ENCODE data around the gene SGSH.
"Not testable (repeated sequence)": the region's sequence is repeated elsewhere in the genome, so short reads cannot be mapped to it uniquely, and the experiment has no call there.

Gene SGSH

DNA sequence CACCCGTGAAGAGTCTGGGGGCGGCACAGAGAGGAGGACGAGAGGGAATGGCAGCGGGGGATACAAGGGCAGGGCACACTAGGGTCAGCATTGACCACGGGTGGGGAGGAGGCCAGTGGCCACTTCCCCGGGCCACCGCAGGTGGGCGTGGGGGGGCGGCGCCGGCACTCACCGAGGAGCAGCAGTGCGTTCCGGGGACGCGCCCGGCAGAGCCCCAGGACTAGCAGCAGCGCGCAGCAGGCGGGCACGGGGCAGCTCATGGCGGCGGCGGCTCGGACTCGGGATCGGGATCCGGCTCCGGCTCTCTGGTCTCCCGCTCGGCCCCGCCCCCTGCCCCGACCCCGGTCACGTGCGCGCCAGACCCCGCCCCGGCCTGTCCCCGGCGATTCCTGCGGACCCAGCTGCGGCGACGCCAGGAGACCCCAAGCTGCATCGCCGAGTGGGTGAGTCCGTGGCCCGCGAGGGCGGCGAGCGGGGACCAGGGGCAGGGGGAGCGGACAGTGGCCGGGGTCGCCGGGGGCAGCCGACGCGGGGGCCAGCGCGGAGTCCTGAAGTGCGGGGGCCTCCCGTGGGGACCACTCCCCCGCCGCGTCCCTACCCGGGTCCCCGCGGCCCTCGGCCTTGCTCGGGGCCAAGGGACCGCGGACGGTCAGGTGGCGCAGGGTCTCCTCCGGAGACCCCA is at the start of gene SGSH, which contains the start of gene SLC26A11:
Gene SGSH (minus strand): TSS at position 280 of the 682 bp plus-strand sequence. CDS start 20 bp downstream, at position 260.
Gene SLC26A11 (plus strand): TSS at position 374 of the 682 bp plus-strand sequence. CDS start 1,134 bp downstream, outside the sequence.
- peak; percentile 37 for DNase-seq

DNA sequence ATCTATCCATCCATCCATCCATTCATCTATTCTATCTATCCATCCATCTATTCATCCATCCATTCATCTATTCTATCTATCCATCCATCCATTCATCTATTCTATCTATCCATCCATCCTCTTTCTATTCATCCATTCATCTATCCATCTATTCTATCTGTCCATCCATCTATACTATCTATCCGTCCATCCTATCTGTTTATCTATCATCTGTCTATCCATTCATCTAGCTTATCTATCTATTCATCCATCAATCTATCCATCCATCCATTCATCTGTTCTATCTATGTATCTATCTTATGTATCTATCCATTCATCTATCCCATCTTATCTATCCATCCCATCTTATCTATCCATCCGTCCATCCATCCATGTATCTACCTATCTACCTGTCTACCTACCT is 49.3 kb upstream of the SGSH start:
- DNase-seq, result no peak

DNA sequence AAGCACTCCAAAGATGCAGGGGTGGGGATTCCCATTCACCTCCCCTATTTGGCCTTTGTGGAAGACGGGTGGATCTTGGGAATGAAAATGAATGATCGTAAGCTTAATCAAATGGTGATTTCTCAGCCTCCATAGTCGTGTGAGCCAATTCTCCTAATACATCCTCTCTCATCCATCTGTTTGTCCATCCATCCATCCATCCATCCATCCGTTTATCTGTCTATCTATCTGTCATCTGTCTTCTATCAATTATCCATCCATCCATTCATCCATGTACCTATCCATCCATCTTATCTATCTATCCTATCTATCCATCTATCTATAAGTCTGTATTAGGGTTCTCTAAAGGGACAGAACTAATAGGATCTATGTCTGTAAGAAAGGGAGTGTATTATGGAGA is 48.3 kb upstream of the SGSH start:
- DNase-seq, result no peak

GRCh38 chr17:80267391-80267790 is 47.3 kb upstream of the SGSH start:
- DNase-seq, result no peak

GRCh38 chr17:80265205-80266068 is 45.3 kb upstream of the SGSH start:
- DNase-seq, result no peak

- DNase-seq, result no peak
Observed at GRCh38 chr17:80264205-80265075, 44.3 kb upstream of the SGSH start.

DNA sequence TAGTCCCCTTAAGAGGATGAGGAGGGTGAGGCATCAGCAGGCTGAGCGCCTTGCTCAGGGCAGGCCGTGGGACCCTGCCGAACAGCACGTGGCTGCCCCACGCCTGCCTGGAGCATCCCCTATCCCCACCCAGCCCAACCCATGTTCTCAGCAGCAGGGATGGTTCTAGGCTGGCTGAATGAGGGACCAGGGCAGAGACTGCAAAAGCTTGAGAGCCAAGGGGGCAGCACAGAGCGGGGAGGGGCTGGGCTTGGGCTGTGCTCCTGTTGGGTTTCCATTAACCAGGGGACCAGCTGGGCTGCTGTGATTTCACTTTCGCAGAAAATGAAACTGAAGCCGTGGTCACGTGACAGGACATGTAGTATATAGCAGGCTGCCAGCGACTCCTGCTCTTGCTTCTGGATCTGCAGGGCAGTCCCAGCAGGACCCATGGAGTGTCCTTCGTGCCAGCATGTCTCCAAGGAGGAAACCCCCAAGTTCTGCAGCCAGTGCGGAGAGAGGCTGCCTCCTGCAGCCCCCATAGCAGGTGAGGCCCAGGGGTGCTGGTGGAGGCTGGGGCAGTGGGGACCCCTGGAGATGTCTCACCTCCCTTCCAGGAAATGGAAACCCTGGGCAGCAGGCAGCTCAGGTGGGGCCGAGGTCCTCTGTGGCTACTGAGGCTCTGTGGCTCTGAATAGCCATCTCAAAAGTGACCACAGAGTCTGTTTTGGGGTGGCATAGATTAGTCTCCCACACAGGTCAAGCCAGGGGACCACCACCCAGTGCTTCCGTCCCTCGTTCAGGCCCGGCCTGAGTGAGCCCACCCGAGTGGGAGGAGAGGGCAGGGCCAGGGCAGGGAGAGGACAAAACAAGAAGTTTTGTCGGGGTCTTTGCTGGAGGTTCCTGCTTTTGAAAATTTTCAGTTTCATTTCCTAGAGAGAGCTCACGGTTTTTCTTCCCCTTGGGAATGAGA is 43.4 kb upstream of the SGSH start:
- peak; percentile 86 for DNase-seq

DNA sequence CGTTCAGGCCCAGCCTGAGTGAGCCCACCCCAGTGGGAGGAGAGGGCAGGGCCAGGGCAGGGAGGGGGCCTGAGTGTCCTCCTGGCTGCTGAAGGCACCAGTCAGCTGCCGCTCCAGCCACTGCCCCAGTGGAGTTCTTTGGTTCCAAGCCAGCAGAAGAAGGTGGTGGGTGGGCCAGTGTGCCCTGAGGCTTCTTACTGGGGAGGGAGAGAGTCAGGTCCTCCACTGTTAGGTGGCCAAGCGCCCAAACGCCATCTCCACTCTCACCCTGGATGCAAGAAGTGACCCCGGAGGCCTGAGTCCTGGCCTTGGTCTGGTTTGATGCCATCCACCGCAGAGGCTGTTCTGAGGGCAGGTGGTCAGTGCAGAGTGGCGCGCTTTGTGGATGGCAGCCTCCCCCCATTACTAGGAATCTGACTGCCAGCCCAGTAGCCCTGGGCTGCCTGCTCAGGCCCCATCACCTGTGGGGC is 42.7 kb upstream of the SGSH start:
- no peak for DNase-seq

DNA sequence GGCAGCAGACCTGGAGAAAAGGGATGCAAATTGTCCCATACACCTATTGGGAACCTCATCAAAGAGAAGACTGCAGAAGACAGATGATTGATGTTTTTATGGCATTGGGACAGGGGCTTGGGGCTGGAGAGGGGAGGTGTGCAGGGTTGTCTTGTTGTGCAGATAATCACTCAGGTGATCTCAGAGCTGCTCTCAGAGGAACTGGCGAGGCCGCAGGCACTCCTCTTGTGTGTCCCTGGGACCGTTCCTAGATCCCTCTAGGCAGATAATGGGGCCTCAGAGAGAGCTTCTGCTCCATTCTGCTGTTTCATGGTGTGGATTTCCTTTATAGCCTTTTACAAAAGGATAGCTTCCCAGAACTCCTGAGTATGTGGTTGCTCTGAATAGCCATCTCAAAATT is 42.2 kb upstream of the SGSH start:
- no peak for DNase-seq

- DNase-seq, result no peak
Observed at GRCh38 chr17:80261895-80262279, 41.8 kb upstream of the SGSH start.

DNA sequence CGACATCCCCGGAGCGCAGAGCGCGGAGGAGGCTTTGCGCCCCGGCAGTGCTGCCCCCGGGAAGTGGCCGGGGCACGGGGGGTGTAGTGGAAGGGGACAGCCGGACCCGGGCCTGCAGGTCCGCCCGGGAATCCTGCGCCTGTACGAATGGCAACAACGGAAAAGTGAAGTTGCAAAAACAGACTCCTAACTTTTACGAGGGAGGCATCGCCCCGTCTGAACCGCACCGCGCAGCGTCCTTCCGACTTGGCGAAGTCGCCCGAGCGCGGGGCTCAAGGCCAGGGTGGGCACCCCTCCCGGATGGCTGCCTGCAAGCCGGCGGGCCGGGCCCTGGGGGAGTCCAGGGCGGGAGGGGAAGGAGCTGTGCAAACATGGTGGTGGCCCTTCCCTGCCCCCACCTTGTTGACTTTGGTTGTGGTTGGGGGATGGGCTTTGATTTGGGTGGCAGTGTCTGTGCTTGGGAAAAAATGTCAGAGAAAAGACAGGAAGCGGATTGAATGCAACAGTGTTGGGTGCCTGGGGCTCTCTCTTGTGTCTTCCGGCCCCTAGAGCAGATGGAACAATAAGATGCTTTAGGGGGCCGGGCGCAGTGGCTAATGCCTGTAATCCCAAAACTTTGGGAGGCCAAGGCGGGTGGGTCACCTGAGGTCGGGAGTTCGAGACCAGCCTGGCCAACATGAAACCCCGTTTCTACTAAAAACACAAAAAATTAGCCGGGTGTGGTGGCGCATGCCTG is 41.2 kb upstream of the SGSH start:
- DNase-seq, result no peak

DNA sequence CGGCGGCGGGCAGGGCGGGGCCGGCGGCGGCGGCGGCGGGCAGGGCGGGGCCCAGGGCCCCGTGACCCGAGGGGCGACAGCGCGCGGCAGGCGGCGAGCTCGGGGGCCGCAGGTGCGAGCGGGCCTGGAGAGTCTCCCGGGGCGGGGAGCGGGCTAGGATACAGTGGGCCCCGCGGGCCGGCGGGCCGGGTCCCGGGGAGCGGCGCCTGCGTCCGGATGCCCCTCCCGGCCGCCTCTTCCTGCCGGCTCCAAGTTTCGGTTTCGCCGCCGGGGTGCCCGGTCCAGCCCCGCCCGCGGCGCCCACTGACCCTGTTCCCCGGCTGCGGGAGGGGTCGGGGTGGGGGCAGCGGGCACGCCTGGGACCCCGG is 40.6 kb upstream of the SGSH start, which contains the start of gene RNF213:
Gene RNF213 (plus strand): TSS at position 62 of the 368 bp plus-strand sequence. CDS start 2,830 bp downstream, outside the sequence.
- no peak for DNase-seq

GRCh38 chr17:80260069-80260535 is 40.0 kb upstream of the SGSH start:
- DNase-seq, result peak; percentile 35

- DNase-seq, result no peak
Observed at GRCh38 chr17:80259457-80260068, 39.4 kb upstream of the SGSH start.

DNA sequence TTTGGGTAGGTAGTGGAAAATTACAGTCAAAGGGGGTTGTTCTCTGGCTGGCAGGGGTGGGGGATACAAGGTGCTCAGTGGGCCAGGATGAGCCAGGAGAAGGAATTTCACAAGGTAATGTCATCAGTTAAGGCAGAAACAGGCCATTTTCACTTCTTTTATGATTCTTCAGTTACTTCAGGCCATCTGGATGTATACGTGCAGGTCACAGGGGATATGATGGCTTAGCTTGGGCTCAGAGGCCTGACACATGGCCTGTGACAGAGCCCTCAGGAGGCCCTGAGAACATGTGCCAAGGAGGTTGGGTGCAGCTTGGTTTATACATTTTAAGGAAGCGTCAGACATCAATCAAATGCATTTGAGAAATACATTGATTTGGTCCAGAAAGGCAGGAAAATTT is 38.2 kb upstream of the SGSH start:
- DNase-seq, result not testable (repeated sequence)

- no peak for DNase-seq
Observed at GRCh38 chr17:80257716-80258213, 37.6 kb upstream of the SGSH start.

DNA sequence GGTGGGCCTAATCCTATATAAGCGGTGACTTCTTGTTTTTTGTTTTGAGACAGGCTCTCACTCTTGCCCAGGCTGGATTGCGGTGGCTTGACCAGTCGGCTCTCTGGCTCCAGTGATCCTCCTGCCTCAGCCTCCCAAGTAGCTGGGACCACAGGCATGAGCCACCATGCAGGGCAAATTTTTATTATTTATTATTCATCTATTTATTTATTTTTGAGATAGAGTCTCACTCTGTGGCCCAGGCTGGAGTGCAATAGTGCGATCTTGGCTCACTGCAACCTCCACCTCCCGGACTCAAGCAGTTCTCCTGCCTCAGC is 35.9 kb upstream of the SGSH start:
- no peak for DNase-seq

GRCh38 chr17:80254396-80255251 is 34.5 kb upstream of the SGSH start:
- peak; percentile 76 for DNase-seq

Data from NCI-H2029 (cell line).